Measurements from ENCODE around the gene JARID2. TPM values are rescaled to one million over a fixed set of nuclear protein-coding genes. Genes with fewer than 3 reads are reported as not detected.

JARID2 gene
- total and polyA plus RNA-seq, 9 of the 15 experiments (the other 6 are each of a cell fraction or from before 2014, with no cell fraction given) = 5.0 to 29.0 (median 15.6) TPM

GRCh38 chr6:15551798-15552197, 305.9 kb downstream of the JARID2 start (continued):
- TF ChIP-seq RREB1 (CRISPR knock-in tag; IDR thresholded peaks at IDR 0.05) (peak; percentile 66; the same call in 1 of the 2 replicates), ZKSCAN1 (IDR thresholded peaks at IDR 0.05; ENCODE audit: low read depth, low read length) (no peak), DMBX1 (CRISPR knock-in tag; IDR thresholded peaks at IDR 0.05; ENCODE audit: borderline replicate concordance) (0 out of 2 replicates have a peak, but pooled peaks have one; percentile 65), NFE2L1 (tag; IDR thresholded peaks at IDR 0.05; ENCODE audit: borderline replicate concordance, low read depth) (no peak), ZBTB9 (CRISPR knock-in tag; IDR thresholded peaks at IDR 0.05) (peak; percentile 83; the same call in 1 of the 2 replicates), POLR3G (IDR thresholded peaks at IDR 0.05; ENCODE audit: extremely low read depth, insufficient read length, insufficient replicate concordance) (no peak), SMARCC2 (IDR thresholded peaks at IDR 0.05; ENCODE audit: low read depth) (no peak), SMARCA4 (IDR thresholded peaks at IDR 0.05) (no peak), ZNF274 (IDR thresholded peaks at IDR 0.05; ENCODE audit: borderline replicate concordance, low read depth, low read length) (no peak), HNRNPLL (IDR thresholded peaks at IDR 0.05; ENCODE audit: low read depth, low read length, poor library complexity, severe bottlenecking) (no peak), THAP7 (CRISPR knock-in tag; IDR thresholded peaks at IDR 0.05) (no peak), TGIF2 (CRISPR knock-in tag; IDR thresholded peaks at IDR 0.05) (no peak)
- TF ChIP-seq, protein P1, sequence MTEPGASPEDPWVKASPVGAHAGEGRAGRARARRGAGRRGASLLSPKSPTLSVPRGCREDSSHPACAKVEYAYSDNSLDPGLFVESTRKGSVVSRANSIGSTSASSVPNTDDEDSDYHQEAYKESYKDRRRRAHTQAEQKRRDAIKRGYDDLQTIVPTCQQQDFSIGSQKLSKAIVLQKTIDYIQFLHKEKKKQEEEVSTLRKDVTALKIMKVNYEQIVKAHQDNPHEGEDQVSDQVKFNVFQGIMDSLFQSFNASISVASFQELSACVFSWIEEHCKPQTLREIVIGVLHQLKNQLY (CRISPR knock-in tag; conservative IDR thresholded peaks at IDR 0.05) = no peak
- TF ChIP-seq, protein P2, sequence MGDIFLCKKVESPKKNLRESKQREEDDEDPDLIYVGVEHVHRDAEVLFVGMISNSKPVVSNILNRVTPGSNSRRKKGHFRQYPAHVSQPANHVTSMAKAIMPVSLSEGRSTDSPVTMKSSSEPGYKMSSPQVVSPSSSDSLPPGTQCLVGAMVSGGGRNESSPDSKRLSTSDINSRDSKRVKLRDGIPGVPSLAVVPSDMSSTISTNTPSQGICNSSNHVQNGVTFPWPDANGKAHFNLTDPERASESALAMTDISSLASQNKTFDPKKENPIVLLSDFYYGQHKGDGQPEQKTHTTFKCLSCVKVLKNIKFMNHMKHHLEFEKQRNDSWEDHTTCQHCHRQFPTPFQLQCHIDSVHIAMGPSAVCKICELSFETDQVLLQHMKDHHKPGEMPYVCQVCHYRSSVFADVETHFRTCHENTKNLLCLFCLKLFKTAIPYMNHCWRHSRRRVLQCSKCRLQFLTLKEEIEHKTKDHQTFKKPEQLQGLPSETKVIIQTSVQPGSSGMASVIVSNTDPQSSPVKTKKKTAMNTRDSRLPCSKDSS (IDR thresholded peaks at IDR 0.05; ENCODE audit: low read depth, partially characterized antibody) = no peak
- TF ChIP-seq, protein P3, sequence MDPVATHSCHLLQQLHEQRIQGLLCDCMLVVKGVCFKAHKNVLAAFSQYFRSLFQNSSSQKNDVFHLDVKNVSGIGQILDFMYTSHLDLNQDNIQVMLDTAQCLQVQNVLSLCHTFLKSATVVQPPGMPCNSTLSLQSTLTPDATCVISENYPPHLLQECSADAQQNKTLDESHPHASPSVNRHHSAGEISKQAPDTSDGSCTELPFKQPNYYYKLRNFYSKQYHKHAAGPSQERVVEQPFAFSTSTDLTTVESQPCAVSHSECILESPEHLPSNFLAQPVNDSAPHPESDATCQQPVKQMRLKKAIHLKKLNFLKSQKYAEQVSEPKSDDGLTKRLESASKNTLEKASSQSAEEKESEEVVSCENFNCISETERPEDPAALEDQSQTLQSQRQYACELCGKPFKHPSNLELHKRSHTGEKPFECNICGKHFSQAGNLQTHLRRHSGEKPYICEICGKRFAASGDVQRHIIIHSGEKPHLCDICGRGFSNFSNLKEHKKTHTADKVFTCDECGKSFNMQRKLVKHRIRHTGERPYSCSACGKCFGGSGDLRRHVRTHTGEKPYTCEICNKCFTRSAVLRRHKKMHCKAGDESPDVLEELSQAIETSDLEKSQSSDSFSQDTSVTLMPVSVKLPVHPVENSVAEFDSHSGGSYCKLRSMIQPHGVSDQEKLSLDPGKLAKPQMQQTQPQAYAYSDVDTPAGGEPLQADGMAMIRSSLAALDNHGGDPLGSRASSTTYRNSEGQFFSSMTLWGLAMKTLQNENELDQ (CRISPR knock-in tag; IDR thresholded peaks at IDR 0.05; ENCODE audit: borderline replicate concordance) = no peak

Measured in K562 (cell line).